H9 (cell line): ENCODE measurements around the gene RNF114. TPM values are rescaled to one million over a fixed set of nuclear protein-coding genes. Genes with fewer than 3 reads are reported as not detected.

ENCODE experiments used
- DNase-seq: peaks from one replicate; pipeline ENCODE4 v3.0.0-alpha.2; 2017
- H2AFZ ChIP-seq: one replicate; pipeline ENCODE4 v1.6.1; 2013; ENCODE audit warnings: mild to moderate bottlenecking, low read length, control low read depth, moderate library complexity
- H2AK5ac ChIP-seq: 2 replicates; pipeline ENCODE4 v1.6.1; 2013; ENCODE audit warnings: low read length, control low read depth, mixed read lengths; ENCODE audit not compliant: insufficient read length
- H2BK120ac ChIP-seq: one replicate; pipeline ENCODE4 v1.6.1; 2013; ENCODE audit warnings: low read depth, mild to moderate bottlenecking, low read length, control low read depth, inconsistent platforms; ENCODE audit not compliant: poor library complexity, severe bottlenecking
- H2BK12ac ChIP-seq: 2 replicates; pipeline ENCODE4 v1.6.1; 2013; ENCODE audit warnings: low read length, control low read depth, mixed read lengths, low read depth; ENCODE audit not compliant: insufficient read length
- H2BK15ac ChIP-seq: 2 replicates; pipeline ENCODE4 v1.6.1; 2013; ENCODE audit warnings: low read depth, low read length, control low read depth
- H2BK20ac ChIP-seq: one replicate; pipeline ENCODE4 v1.6.1; 2013; ENCODE audit warnings: low read depth, mild to moderate bottlenecking, low read length, control low read depth, inconsistent platforms; ENCODE audit not compliant: poor library complexity, severe bottlenecking
- H2BK5ac ChIP-seq: 2 replicates; pipeline ENCODE4 v1.6.1; 2013; ENCODE audit warnings: low read length, control low read depth, mixed read lengths; ENCODE audit not compliant: insufficient read length
- H3K14ac ChIP-seq: 2 replicates; pipeline ENCODE4 v1.6.1; 2013; ENCODE audit warnings: low read length, control low read depth; ENCODE audit not compliant: insufficient read depth
- H3K18ac ChIP-seq: 2 replicates; pipeline ENCODE4 v1.6.1; 2013; ENCODE audit warnings: low read depth, mild to moderate bottlenecking, mixed read lengths, low read length, control low read depth; ENCODE audit not compliant: insufficient read length
- H3K23ac ChIP-seq: 2 replicates; pipeline ENCODE4 v1.6.1; 2013; ENCODE audit warnings: low read length, control low read depth, mixed read lengths, low read depth; ENCODE audit not compliant: insufficient read length
- H3K23me2 ChIP-seq: 2 replicates; pipeline ENCODE4 v1.6.1; 2013; ENCODE audit warnings: low read depth, mild to moderate bottlenecking, mixed read lengths, low read length, control low read depth; ENCODE audit not compliant: insufficient read length, poor library complexity, severe bottlenecking
- H3K27ac ChIP-seq: 2 replicates; pipeline ENCODE4 v1.5.1; 2013; ENCODE audit warnings: low read length, control low read depth, mixed read lengths, low read depth; ENCODE audit not compliant: insufficient read length
- H3K27me3 ChIP-seq: 2 replicates; pipeline ENCODE4 v1.6.1; 2013; ENCODE audit warnings: low read length, control low read depth, inconsistent platforms; ENCODE audit not compliant: insufficient read depth
- H3K4ac ChIP-seq: 2 replicates; pipeline ENCODE4 v1.6.1; 2013; ENCODE audit warnings: low read depth, mild to moderate bottlenecking, control low read depth, inconsistent platforms, low read length, moderate library complexity
- H3K4me1 ChIP-seq: 2 replicates; pipeline ENCODE4 v1.6.1; 2013; ENCODE audit warnings: low read length, control low read depth, inconsistent platforms; ENCODE audit not compliant: insufficient read depth
- H3K4me2 ChIP-seq: 2 replicates; pipeline ENCODE4 v1.6.1; 2013; ENCODE audit warnings: low read length, control low read depth, mixed read lengths; ENCODE audit not compliant: insufficient read length, insufficient read depth
- H3K56ac ChIP-seq: 2 replicates; pipeline ENCODE4 v1.6.1; 2013; ENCODE audit warnings: low read depth, mild to moderate bottlenecking, mixed read lengths, low read length, control low read depth; ENCODE audit not compliant: insufficient read length
- H3K79me1 ChIP-seq: 2 replicates; pipeline ENCODE4 v1.6.1; 2013; ENCODE audit warnings: low read depth, mild to moderate bottlenecking, moderate library complexity, low read length, control low read depth, inconsistent platforms; ENCODE audit not compliant: insufficient read depth, poor library complexity, severe bottlenecking
- H3K79me2 ChIP-seq: 2 replicates; pipeline ENCODE4 v1.6.1; 2013; ENCODE audit warnings: low read length, control low read depth, inconsistent platforms; ENCODE audit not compliant: insufficient read depth
- H3K9ac ChIP-seq: 2 replicates; pipeline ENCODE4 v1.6.1; 2013; ENCODE audit warnings: low read length, control low read depth, mixed read lengths; ENCODE audit not compliant: insufficient read length; ENCODE audit errors: extremely low read depth
- H3K9me3 ChIP-seq: one replicate; pipeline ENCODE4 v1.6.1; 2013; ENCODE audit warnings: low read depth, low read length, inconsistent platforms; ENCODE audit not compliant: control insufficient read depth
- H3T11ph ChIP-seq: one replicate; pipeline ENCODE4 v1.6.1; 2013; ENCODE audit warnings: mild to moderate bottlenecking, low read length, control low read depth, inconsistent platforms
- H4K20me1 ChIP-seq: one replicate; pipeline ENCODE4 v1.6.1; 2013; ENCODE audit not compliant: control insufficient read depth, insufficient read length, insufficient read depth
- H4K5ac ChIP-seq: 2 replicates; pipeline ENCODE4 v1.6.1; 2013; ENCODE audit warnings: low read depth, mild to moderate bottlenecking, mixed read lengths, low read length, control low read depth; ENCODE audit not compliant: insufficient read length
- H4K8ac ChIP-seq: replicated peaks from 2 replicates; pipeline ENCODE4 v1.6.1; 2013; ENCODE audit warnings: low read length, control low read depth, mixed read lengths, low read depth; ENCODE audit not compliant: insufficient read length
- H4K91ac ChIP-seq: 2 replicates; pipeline ENCODE4 v1.6.1; 2013; ENCODE audit warnings: low read depth, mild to moderate bottlenecking, moderate library complexity, mixed read lengths, low read length, control low read depth; ENCODE audit not compliant: insufficient read length
- H3K27ac Mint-ChIP-seq, 3 experiments: 2 replicates in 2 of 3; 3 replicates in 1 of 3; pipeline ENCODE4 v1.8.0; 2020 to 2021; ENCODE audit warnings: mixed read lengths in 3 of 3, mild to moderate bottlenecking in 1 of 3, moderate library complexity in 1 of 3
- H3K27me3 Mint-ChIP-seq: 2 replicates; pipeline ENCODE4 v1.8.0; 2021; ENCODE audit warnings: low read depth, mild to moderate bottlenecking, moderate library complexity, mixed read lengths
- H3K36me3 Mint-ChIP-seq, 3 experiments: 2 replicates in 2 of 3; 3 replicates in 1 of 3; pipeline ENCODE4 v1.8.0; 2020 to 2021; ENCODE audit warnings: low read depth in 3 of 3, mixed read lengths in 3 of 3; ENCODE audit not compliant: insufficient read depth in 1 of 3
- H3K4me1 Mint-ChIP-seq, 2 experiments: 2 replicates each; pipeline ENCODE4 v1.8.0; 2020; ENCODE audit warnings: mixed read lengths in 2 of 2
- H3K4me3 Mint-ChIP-seq, 2 experiments: 2 replicates in 1 of 2; 3 replicates in 1 of 2; pipeline ENCODE4 v1.8.0; 2020 to 2021; ENCODE audit warnings: mild to moderate bottlenecking in 2 of 2, mixed read lengths in 2 of 2, moderate library complexity in 1 of 2
- H3K9me3 Mint-ChIP-seq, 2 experiments: 2 replicates in 1 of 2; 3 replicates in 1 of 2; pipeline ENCODE4 v1.8.0; 2020; ENCODE audit warnings: mild to moderate bottlenecking in 2 of 2, mixed read lengths in 2 of 2, moderate library complexity in 1 of 2
- WGBS: extraction: QIAGEN DNeasy Blood & Tissue Kit; methylation state at CpG from one replicate; pipeline ENCODE4 v1.1.7; 2013; ENCODE audit warnings: missing lambda C conversion rate, low lambda C conversion rate, mixed read lengths; ENCODE audit not compliant: insufficient read length; ENCODE audit errors: extremely low coverage; 5-methylcytosine and 5-hydroxymethylcytosine counted together
- total RNA-seq: library from RNA; stranded (reverse); gene quantifications from 2 replicates; pipeline ENCODE4 v1.2.1, GENCODE V29; 2021
- TF ChIP-seq, protein P1 (sequence below): fragments of 200-600 bp; sonication (generic); conservative IDR thresholded peaks from 3 replicates; pipeline ENCODE4 v1.8.0; 2021; ENCODE audit warnings: antibody characterized with exemption, mild to moderate bottlenecking

Gene RNF114
- total RNA-seq, 1 experiment from 2014 or later, result 75.5 TPM

DNA sequence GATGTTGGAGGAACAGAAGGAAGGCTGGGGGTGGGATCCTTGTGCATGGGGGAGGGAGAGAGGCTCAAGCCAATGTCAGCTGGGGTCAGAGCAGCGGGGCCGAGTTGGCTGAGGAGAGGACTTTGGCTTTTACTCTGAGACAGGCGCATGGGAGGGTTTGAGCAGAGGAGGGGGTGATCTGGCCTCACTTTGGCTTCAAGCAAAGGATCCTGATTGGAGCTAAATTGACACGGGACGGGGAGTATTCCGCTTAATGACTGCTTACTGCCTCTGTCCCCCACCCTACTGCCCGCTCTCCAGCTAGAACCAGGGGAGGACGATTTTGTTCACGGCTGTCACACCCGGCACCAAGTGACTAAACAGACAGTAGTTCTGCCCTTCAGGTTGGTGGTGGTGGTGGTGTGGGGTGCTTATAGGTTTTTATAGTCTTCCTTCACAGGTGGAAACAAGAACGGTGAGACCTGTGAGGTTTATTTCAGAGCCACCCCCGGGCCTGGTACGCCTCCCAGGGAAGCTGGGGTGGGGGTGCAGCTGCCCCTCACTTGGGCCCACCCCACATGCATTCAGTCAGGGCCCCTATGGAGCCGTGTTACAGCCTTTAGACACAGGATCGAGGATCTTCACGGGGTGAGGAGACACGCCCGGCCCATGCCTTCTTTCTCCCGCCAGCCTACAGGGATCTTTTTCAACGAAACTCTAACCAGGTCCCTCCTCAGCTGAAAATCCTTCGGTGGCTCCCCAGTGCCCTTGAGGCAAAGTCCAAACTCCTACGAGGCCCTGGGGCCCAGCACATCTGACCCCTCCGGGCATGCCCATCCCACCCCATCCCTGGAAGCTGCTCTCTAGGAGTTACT is 45.2 kb downstream of the RNF114 start:
- H3K27ac Mint-ChIP-seq, result no peak overlapping the region; a peak in 1 of 7 replicates

More for the DNA sequence above, 45.2 kb downstream of the RNF114 start:
- TF ChIP-seq, protein P1, sequence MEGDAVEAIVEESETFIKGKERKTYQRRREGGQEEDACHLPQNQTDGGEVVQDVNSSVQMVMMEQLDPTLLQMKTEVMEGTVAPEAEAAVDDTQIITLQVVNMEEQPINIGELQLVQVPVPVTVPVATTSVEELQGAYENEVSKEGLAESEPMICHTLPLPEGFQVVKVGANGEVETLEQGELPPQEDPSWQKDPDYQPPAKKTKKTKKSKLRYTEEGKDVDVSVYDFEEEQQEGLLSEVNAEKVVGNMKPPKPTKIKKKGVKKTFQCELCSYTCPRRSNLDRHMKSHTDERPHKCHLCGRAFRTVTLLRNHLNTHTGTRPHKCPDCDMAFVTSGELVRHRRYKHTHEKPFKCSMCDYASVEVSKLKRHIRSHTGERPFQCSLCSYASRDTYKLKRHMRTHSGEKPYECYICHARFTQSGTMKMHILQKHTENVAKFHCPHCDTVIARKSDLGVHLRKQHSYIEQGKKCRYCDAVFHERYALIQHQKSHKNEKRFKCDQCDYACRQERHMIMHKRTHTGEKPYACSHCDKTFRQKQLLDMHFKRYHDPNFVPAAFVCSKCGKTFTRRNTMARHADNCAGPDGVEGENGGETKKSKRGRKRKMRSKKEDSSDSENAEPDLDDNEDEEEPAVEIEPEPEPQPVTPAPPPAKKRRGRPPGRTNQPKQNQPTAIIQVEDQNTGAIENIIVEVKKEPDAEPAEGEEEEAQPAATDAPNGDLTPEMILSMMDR, result no peak
- no peak overlapping the region for H4K91ac ChIP-seq
- no peak for DNase-seq
- H3K27me3 ChIP-seq, result peaks cover 2% of the 10 kb centered on the region; the same call in 1 of the 2 replicates
- no peak overlapping the region for H2BK120ac ChIP-seq
- H3K56ac ChIP-seq, result no peak overlapping the region
- no peak overlapping the region for H2AK5ac ChIP-seq
- H3K4ac ChIP-seq, result no peak overlapping the region
- H4K8ac ChIP-seq, result no peak overlapping the region
- H3K23ac ChIP-seq, result no peak overlapping the region
- no peak overlapping the region for H2BK15ac ChIP-seq
- WGBS, result no CpG with 5 or more reads among the region's 23 CpGs
- H3K79me1 ChIP-seq, result no peaks in the 10 kb centered on the region
- H3K4me1 ChIP-seq, result peaks cover 13% of the 10 kb centered on the region
- H3K27ac ChIP-seq, result no peak overlapping the region
- no peak overlapping the region for H3T11ph ChIP-seq
- peaks cover 0 to 2% of the 10 kb centered on the region in 2 experiments; a peak in 1 of 5 replicates for H3K9me3 Mint-ChIP-seq
- no peaks in the 10 kb centered on the region for H3K9me3 ChIP-seq
- peaks cover 62 to 73% of the 10 kb centered on the region in 2 experiments for H3K4me1 Mint-ChIP-seq
- peaks cover 39% of the 10 kb centered on the region for H3K27me3 Mint-ChIP-seq
- peak overlapping the region; percentile 35 for H3K4me2 ChIP-seq
- H4K20me1 ChIP-seq, result no peaks in the 10 kb centered on the region
- peaks cover 6 to 19% (median 13%) of the 10 kb centered on the region in 3 experiments; a peak in 6 of 7 replicates for H3K36me3 Mint-ChIP-seq
- peak overlapping the region; percentile 57 to 74 for H3K4me3 Mint-ChIP-seq
- no peak overlapping the region for H3K9ac ChIP-seq
- H4K5ac ChIP-seq, result no peak overlapping the region
- no peaks in the 10 kb centered on the region; the same call in 1 of the 2 replicates for H3K79me2 ChIP-seq
- H2BK20ac ChIP-seq, result no peak overlapping the region
- no peak overlapping the region for H2BK5ac ChIP-seq
- H3K18ac ChIP-seq, result peak overlapping the region; percentile 6
- H2BK12ac ChIP-seq, result no peak overlapping the region
- H3K23me2 ChIP-seq, result peaks cover 15% of the 10 kb centered on the region
- no peak overlapping the region for H2AFZ ChIP-seq
- no peak overlapping the region for H3K14ac ChIP-seq
